Uterus (tissue), 2 donors: ENCODE data around the gene SERPINB11.

Source experiments
- CTCF ChIP-seq, 4 experiments: fragments of 200-600 bp in 2 of 4; fragments of 450-650 bp in 2 of 4; sonication (generic) in 2 of 4; IDR thresholded peaks; one replicate each; pipeline ENCODE4 v1.5.1; 2016 to 2019; ENCODE audit warnings: antibody characterized with exemption in 4 of 4, mild to moderate bottlenecking in 2 of 4, moderate library complexity in 1 of 4
- POLR2A ChIP-seq, 2 donors: fragments of 450-650 bp; IDR thresholded peaks; one replicate each; pipeline ENCODE4 v1.6.1; 2016; ENCODE audit warnings: antibody characterized with exemption in 2 of 2, mild to moderate bottlenecking in 1 of 2, moderate library complexity in 1 of 2

GRCh38 chr18:63707816-63708215, 5.1 kb downstream of the SERPINB11 start:
- TF ChIP-seq CTCF (IDR thresholded peaks at IDR 0.05) (no peak), POLR2A (IDR thresholded peaks at IDR 0.05) (no peak)
